ENCODE results near the gene GRM7.

GRM7 gene

GRCh38 chr3:7518026-7518425 lies 657.1 kb downstream of the GRM7 start:
- DNase-seq: peak in 5 of 42 donors; percentile 4 to 26 (median 9)
- intact Hi-C loops (cut with DNase I): no loop called here

- DNase-seq: peak in 14 of 42 donors; percentile 11 to 66 (median 26)
- intact Hi-C loops (cut with DNase I): no loop called here
Observed at GRCh38 chr3:7518456-7518855, 657.5 kb downstream of the GRM7 start.

GRCh38 chr3:7520059-7520458 lies 659.1 kb downstream of the GRM7 start:
- DNase-seq: no peak
- intact Hi-C loops (cut with DNase I): no loop called here

DNA sequence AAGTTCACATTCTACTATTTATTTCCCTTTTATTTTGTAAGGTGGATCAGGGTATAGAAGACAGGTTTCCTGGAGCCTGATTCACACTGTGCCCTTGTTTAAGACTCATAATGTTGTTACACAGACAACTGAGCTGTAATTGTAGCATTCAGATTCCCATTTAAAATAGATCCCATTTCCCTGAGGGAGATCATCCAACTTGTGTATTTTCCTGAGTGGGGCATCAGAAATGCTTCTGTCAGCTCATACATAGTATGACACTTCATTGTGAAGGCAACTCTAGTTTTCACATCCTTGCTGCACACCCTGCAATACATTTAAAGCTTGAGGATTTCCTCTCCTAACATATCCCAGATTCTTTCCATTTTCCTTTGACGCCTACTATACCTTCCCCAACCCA lies 659.7 kb downstream of the GRM7 start:
- intact Hi-C loops (cut with DNase I): no loop called here
- no peak for DNase-seq

GRCh38 chr3:7536510-7536909 lies 675.6 kb downstream of the GRM7 start:
- peak in 1 of 42 donors; percentile 13 for DNase-seq
- intact Hi-C loops (cut with DNase I): no loop called here

DNA sequence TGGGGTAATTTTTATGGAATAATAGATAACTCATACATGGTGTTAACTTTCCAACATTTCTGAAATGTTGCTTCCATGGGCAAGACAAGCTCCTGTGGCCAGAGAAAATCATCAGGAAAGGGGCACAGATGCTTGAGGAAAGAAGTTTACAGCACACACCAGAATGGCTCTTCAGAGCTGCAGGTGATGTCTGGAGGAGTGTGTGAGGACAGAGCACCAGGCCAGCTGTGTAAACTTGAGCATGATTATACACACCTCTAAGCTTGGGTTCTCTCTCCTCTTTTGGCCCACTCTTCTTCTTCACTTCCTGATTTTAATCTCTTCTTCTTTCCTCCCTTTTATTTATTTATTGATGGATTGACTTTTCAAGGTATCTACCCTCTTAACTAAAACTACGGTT lies 676.0 kb downstream of the GRM7 start:
- DNase-seq: no peak
- intact Hi-C loops (cut with DNase I): no loop called here

DNA sequence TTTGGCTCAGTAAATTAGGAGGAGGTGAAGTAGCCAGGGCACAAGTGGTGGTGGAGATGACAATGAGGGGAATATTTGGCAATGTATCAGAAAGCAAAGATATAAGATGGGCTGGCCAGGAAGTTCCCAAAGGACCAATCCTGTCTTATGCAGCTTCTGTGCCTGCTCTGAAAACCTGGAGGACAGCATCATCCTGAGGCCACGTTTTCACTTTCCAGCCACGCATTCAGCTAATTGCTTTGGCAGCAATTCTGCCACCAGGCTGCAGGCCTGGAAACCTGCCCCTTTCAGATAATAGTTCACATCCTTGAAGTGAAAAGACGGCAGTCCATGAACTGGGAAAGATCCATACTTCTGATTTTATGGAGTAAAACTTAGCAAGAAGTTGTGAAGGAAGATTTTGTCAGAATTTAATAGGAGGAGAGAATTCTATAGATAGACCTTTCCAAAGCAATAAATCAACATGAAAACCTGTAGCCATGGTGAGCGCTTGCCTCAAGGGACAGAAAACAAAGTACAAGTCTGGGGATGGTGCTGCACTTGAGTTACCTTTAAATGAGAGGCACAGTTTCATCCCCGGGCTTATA lies 682.5 kb downstream of the GRM7 start:
- peak in 4 of 42 donors; percentile 7 to 26 (median 14) for DNase-seq
- intact Hi-C loops (cut with DNase I): no loop called here

DNA sequence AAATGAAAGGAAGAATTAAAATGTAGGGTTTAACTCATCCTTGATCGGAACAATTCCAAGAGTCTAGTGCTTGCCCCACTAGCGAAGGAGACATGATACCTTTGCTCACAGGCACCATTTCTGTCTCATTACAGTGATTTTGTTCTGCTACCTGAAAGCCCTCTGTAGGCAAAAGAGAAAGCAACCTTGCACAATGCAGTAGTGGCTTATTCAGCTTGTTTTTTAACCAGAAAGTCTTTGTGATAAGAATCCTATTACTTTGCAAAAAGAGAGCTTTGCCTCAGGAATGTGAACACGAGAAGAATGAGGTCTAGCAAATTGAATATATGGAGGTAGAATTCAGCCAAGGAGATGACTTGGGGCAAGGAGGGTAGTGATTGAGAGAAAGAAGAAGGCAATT lies 684.4 kb downstream of the GRM7 start:
- no peak for DNase-seq
- intact Hi-C loops (cut with DNase I): no loop called here

DNA sequence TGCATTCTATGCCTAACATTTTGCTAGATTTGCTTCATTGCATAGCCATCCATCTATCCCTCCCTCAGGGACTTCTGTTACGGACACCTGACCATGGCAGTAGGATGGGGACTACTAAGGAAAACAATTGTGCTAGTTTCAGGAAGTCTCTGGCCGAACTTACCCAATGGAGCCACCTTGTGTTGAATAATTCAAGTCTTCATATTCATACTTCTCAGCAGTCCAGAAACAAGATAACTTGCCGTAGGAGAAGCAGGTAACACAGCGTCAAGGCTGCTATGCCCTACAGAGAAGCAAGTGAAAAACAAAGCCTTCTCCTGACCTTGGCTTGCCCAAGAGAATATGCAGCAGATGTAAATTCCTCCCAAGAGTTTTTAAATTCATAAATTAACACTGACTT lies 685.3 kb downstream of the GRM7 start:
- DNase-seq: no peak
- intact Hi-C loops (cut with DNase I): no loop called here

DNA sequence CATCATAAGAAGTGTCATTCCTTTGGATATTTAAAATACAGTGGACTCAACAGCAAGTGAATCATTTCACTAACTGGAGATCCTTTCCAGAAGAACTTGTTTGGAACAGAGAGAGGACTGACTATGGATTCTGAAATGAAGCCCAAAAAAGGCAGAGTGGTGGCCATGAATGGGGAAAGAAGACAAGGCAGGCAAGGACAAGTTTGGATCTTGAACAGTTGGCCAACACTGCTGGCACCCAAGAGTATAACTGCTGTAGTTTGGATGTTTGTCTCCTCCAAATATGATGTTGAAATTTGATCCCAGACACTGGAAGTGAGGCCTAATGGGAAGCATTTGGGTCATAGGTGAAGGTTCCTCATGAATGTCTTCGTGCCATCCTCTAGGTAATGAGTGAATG lies 686.9 kb downstream of the GRM7 start:
- intact Hi-C loops (cut with DNase I): no loop called here
- DNase-seq: no peak

DNA sequence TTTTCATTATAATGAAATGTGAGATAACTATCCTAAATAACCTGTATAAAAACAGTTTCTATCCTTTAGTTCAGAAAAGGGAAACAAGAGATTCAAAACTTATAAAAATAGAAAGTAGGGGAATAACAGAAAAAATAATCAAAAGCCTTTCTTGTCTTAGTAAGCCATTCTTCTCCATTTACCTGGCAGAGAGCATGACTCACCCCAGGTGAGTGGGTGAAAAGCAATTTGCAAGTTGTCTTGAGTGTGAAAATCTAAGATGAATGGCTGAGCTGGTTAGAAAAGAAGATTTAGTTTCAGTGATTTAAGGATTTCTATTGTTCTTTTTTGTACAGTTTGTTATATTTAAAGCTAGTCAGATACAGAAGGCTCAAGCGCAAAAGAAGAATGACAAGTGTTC lies 702.0 kb downstream of the GRM7 start:
- intact Hi-C loops (cut with DNase I): no loop called here
- DNase-seq: peak in 32 of 42 donors; percentile 4 to 86 (median 52)

GRCh38 chr3:7565574-7565973 lies 704.7 kb downstream of the GRM7 start:
- intact Hi-C loops (cut with DNase I): no loop called here
- no peak for DNase-seq

GRCh38 chr3:7567160-7567559 lies 706.2 kb downstream of the GRM7 start:
- intact Hi-C loops (cut with DNase I): no loop called here
- no peak for DNase-seq

DNA sequence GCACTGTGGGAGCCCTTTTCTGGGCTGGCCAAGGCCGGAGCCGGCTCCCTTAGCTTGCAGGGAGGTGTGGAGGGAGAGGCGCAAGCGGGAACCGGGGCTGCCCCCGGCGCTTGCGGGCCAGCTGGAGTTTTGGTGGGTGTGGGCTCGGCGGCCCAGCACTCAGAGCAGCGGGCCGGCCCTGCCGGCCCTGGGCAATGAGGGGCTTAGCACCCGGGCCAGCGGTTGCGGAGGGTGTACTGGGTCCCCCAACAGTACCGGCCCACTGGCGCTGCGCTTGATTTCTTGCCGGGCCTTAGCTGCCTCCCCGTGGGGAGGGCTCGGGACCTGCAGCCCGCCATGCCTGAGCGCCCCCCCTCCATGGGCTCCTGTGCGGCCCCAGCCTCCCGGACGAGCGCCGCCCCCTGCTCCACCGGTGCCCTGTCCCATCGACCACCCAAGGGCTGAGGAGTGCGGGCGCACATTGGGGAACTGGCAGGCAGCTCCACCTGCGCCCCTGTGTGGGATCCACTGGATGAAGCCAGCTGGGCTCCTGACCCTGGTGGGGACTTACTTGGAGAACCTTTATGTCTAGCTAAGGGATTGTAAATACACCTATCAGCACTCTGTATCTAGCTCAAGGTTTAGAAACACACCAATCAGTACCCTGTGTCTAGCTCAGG lies 707.7 kb downstream of the GRM7 start:
- intact Hi-C loops (cut with DNase I): no loop called here
- DNase-seq: no peak

- DNase-seq: peak in 1 of 42 donors; percentile 9
- intact Hi-C loops (cut with DNase I): no loop called here
Observed at GRCh38 chr3:7573330-7573729, 712.4 kb downstream of the GRM7 start.

GRCh38 chr3:7574435-7574834 lies 713.5 kb downstream of the GRM7 start:
- DNase-seq: no peak
- intact Hi-C loops (cut with DNase I): no loop called here

DNA sequence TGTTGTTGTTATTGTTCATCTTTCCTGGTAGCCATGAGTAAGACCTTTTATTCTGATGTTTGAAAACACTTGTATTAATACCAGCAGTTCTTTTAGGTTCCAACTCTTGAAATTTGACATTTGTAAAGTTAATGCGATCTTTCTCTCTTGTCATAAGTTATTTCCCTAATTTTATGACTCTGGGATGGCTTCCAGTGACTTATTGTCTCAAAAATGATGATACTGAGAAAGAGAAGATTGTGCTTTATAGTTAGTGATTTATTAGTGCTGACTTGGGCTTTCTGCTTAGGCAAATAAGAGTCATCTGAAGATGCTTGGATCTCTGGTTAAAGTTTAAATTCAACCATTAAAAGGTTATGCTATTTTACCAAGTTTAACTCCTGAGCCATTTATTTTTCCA lies 715.2 kb downstream of the GRM7 start:
- intact Hi-C loops (cut with DNase I): no loop called here
- DNase-seq: no peak

DNA sequence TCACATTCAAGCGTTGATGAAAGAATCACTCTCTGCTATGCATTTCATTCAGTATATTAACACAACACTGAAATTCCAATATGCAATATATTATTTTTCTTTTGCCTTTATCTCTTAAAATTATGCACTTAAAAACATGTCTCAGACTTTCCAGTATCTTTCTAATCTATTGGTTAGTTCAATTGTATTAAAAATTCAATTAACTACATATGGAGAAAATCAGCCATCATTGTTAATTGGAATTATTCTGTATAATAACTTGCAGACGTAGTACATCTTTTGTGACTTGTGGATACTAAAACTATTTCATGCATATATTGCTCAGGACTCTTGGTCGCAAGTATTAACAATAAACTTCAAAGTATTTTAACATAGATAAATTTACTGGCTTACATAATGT lies 715.6 kb downstream of the GRM7 start:
- intact Hi-C loops (cut with DNase I): no loop called here
- no peak for DNase-seq

GRCh38 chr3:7577513-7577912 lies 716.6 kb downstream of the GRM7 start:
- DNase-seq: no peak
- intact Hi-C loops (cut with DNase I): no loop called here

DNA sequence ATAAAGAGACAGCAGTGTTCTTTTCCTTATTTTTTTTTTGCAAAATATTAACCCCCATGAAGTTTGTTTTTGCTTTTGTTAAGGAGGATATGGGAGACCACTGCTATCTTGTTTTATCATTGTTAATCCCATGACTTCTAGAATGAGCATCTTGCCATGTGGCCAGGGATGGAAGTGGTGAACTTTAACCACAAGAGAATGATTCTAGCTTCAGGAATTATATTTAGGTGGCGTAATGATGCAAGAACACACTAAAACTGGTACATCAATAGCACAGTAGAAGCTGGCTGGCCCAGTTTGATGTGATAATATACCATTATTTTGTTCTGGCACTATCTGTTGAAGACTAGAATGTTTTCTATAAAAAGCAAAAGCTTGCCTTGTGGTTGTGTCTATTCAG lies 720.9 kb downstream of the GRM7 start:
- DNase-seq: no peak
- intact Hi-C loops (cut with DNase I): no loop called here

- intact Hi-C loops (cut with DNase I): no loop called here
Observed at GRCh38 chr3:7585052-7585451, 724.1 kb downstream of the GRM7 start.

More at GRCh38 chr3:7585052-7585451, 724.1 kb downstream of the GRM7 start:
- DNase-seq: no peak
